ENCODE results near the gene CA12.

The CA12 gene

DNA sequence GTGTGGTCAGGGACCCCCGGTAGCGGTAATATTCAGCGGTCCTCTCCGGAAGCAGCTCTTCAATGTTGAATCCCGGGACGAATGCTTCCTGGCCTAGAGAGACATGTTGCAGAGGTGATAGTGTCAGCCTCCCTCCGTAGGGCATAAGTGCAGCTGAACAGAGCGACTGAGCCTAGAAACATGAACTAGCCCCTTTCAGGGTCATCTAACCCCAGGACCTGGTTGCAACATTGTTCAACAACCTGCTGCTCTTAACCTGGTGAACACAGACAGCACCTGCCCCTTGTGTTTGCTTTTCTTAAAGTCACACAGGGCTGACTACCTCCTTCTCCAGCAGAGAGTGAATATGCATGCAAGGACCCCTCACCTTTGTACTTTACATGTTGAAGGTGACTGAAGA lies 41.3 kb downstream of the CA12 start:
- no peak overlapping the region for H3K4me3 ChIP-seq (ENCODE audit: control insufficient read depth, low read depth, low read length)
- TF ChIP-seq, protein P1, sequence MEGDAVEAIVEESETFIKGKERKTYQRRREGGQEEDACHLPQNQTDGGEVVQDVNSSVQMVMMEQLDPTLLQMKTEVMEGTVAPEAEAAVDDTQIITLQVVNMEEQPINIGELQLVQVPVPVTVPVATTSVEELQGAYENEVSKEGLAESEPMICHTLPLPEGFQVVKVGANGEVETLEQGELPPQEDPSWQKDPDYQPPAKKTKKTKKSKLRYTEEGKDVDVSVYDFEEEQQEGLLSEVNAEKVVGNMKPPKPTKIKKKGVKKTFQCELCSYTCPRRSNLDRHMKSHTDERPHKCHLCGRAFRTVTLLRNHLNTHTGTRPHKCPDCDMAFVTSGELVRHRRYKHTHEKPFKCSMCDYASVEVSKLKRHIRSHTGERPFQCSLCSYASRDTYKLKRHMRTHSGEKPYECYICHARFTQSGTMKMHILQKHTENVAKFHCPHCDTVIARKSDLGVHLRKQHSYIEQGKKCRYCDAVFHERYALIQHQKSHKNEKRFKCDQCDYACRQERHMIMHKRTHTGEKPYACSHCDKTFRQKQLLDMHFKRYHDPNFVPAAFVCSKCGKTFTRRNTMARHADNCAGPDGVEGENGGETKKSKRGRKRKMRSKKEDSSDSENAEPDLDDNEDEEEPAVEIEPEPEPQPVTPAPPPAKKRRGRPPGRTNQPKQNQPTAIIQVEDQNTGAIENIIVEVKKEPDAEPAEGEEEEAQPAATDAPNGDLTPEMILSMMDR (IDR thresholded peaks at IDR 0.05; ENCODE audit: control insufficient read depth, insufficient read depth, low read depth, low read length, missing control alignments), result no peak
- no peak for DNase-seq (ENCODE audit: low read depth)

DNA sequence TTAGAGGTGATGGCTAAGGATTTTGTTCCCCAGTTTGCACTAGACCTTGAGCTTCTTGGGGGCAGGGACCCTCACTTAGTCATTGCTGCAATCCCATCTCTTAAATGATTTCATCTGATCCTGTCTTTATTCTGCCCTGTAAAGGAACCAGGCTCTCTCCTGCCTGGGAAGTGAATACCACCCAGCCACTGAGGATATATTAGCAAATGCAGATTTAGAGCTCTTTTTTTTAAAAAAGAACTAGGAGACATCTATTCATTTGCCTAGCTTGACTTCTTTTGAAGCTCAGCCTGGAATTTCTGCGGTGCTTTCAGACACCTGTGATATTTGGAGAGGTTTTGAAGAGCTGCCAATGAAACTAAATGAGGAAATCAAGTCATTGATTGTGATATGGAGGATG lies 41.8 kb downstream of the CA12 start:
- TF ChIP-seq, protein P1 (IDR thresholded peaks at IDR 0.05; ENCODE audit: control insufficient read depth, insufficient read depth, low read depth, low read length, missing control alignments), result no peak
- DNase-seq (ENCODE audit: low read depth), result no peak
- H3K4me3 ChIP-seq (ENCODE audit: control insufficient read depth, low read depth, low read length), result no peak overlapping the region

DNA sequence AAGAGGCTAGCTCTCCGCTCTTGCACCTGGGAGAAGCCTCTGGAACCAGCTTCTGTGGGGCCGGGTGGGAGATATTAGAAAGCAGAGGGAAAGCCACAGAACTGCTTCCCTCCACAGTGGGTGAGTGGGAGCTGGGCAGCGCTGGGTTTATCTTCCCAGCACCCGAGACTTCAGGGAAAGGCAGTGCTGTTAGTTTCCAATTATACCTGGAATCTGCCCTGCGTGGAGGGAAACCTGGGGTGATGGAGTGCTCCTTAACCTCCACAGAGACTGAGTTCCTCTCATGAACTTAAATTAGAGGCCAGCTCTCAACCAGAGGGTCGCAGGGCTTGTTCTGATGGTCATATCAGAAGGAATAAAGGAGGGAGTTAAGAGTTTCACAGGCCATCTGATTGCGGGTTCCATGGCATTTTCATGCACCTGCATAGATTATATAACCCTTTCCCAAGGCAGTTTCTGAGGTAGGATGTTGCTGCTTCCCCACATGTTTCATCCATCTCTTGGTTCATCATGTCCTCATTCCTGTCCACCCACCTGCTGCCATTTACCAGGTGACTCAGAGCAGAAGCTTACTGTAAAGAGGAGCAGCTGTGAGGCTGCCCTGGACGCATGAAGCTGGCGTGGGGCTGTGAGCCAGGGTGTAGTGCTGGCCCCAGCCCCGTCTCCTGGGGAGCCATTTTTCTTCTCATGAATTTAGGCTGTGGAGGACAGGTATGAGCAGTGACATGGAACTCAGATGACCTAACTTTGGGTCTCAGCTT lies 42.5 kb downstream of the CA12 start:
- DNase-seq (ENCODE audit: low read depth), result no peak
- TF ChIP-seq, protein P1 (IDR thresholded peaks at IDR 0.05; ENCODE audit: control insufficient read depth, insufficient read depth, low read depth, low read length, missing control alignments), result no peak
- no peak overlapping the region for H3K4me3 ChIP-seq (ENCODE audit: control insufficient read depth, low read depth, low read length)

DNA sequence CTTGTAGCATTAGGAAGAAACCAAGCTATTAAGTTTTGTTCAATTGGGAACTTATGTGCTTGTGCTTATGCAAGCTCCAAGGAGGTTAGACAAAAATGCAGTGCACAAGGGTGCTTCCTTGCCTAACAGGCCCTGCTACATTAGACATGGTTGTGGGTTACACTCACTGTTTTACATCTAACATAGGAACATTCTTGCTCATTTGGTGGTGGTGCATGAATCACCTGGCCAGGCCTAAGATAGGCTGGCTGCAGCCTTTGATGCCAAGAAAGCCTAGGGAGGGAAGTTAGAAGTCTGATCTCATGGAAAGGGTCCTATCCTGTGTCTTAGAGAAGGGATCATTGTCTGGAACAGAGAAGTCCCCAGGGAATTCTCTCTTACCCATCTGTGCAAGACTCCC lies 43.5 kb downstream of the CA12 start:
- TF ChIP-seq, protein P1 (IDR thresholded peaks at IDR 0.05; ENCODE audit: control insufficient read depth, insufficient read depth, low read depth, low read length, missing control alignments), result no peak
- H3K4me3 ChIP-seq (ENCODE audit: control insufficient read depth, low read depth, low read length), result no peak overlapping the region
- peak; percentile 53 for DNase-seq (ENCODE audit: low read depth)

DNA sequence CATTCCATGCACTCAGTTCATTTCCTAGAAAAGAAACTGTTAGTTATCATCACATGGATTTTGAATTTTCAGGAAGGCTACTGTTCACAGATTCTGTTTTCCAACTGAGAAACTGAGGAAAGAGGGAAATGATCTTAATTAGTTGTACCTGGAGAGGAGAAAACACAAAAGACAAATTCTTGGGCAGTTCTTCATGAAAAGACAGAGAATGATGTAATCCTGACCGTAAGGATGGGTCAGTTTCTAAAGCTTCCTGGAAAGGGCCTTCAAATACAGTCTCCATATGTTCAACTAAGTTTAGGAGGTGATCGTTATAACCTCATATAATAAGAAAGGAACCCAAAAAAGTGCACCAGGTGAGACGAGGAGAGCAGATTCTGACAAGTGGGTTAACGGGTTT lies 44.6 kb downstream of the CA12 start:
- no peak overlapping the region for H3K4me3 ChIP-seq (ENCODE audit: control insufficient read depth, low read depth, low read length)
- TF ChIP-seq, protein P1 (IDR thresholded peaks at IDR 0.05; ENCODE audit: control insufficient read depth, insufficient read depth, low read depth, low read length, missing control alignments), result no peak
- DNase-seq (ENCODE audit: low read depth), result no peak

DNA sequence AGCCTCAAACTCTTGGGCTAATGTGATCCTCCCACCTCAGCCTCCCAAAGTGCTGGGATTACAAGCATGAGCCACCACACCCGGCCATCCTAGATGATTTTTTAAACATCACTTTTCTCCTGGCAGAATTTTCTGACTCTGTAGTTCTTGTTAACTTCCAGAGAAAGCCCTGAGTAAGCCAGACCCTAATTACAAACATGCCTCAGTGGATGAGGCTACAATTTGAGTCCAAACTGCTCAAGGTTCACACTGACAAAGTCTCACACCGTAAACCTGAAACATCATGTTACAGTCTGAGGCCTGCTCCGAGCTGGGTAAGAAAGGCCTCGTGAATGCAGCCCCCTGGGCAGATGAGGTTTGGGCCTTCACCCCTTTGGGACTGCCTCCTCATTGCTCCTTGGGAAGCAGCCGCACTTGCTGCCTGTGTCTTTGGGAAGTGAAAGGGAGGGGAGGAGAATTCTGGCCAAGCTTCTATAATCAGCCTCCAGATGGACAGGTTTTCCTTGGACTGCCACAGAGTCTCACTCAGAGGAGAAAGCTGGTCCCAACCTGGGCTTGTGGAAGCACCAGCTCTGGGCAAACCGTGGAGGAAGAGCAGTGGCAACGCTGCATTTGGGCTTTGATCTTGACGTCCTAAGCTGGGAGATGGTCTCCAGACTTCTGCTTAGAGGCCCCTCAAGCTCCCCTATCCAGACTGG lies 46.0 kb downstream of the CA12 start:
- TF ChIP-seq, protein P1 (IDR thresholded peaks at IDR 0.05; ENCODE audit: control insufficient read depth, insufficient read depth, low read depth, low read length, missing control alignments), result no peak
- no peak overlapping the region for H3K4me3 ChIP-seq (ENCODE audit: control insufficient read depth, low read depth, low read length)
- DNase-seq (ENCODE audit: low read depth), result no peak

All from AG09309 (cell line).